NOMO-1 (cell line): ENCODE measurements around the gene DLG2.

Experiments used
- DNase-seq, 2 experiments: peaks; one replicate each; lab custom pipeline; 2025; ENCODE audit not compliant: unreplicated experiment in 2 of 2; lab: John Stamatoyannopoulos, UW

The DLG2 gene

DNA sequence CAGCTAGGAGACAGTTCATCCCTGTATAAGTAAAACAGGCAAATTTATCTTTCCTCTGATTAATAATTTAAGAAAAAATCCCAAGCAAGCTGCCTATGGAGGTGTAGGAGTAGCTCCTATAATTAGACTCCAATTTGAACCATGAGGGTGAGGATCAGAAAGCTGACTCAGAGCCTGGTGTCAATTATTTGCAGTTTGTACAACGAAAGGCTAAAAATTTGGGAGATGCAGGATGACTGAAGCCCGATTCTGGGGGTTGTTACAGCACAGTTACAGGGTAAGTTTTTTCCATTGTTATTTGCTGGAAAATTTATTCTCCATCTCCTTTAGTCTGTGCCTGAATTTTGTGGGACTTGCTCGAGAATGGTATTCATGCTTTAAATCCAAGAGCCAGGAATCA is 1981.6 kb downstream of the DLG2 start:
- DNase-seq: no peak

DNA sequence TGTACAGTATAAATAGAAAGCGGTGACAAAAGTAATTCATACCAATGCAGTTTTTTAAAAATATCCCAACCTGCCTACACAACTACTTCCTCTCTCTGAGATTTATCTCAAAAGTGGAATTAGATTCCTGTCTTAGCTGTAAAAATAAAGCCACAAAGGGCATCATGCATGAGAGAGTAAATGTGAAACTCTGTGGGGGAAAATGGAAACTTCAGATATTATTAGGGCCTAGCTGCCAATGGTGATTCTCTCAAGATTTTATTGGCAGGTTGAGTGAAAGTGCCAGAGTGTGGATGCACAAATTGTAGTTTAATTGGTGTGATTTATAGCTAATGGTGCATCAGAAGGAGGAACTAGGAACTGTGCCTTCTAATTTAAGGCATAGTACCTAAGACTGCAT is 1984.0 kb downstream of the DLG2 start:
- peak in 1 of 2 experiments; percentile 1 for DNase-seq

DNA sequence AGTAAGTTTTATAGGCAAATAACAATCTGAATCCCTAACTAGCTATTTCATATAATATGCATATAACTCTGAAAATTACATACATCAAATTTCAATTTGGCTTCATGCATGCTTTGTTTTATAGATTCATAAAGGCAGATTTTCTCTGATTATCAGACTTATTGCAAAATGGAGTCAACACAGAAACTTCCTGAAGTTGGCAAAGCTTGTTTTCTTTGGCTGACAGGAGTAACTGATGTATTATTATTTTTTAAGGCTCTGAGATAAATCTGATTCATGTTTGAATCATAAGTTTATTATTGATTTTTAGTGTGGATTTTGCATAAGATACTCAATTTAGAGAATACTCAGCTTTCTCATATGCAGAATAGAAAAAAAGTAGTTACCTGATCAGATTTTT is 1984.6 kb downstream of the DLG2 start:
- DNase-seq: no peak

DNA sequence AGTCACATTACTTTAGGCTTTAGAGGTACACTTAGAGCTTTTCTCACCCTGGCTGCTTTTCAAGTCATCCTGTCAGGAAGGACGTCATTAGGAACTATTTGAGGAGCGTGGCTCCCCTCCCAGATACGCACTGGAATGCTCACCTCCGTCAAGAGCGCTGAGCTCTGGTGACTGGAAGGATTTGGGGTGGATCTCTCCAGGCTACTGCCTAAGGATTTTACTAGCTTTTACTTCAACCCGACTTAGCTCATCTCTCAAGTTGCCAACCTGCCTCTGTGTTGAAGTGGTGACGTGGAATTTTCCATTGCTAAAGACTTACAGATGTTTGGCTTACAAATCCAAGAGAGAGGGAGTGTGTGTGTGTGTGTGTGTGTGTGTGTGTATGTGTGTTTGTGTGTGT is 1985.6 kb downstream of the DLG2 start:
- no peak for DNase-seq

DNA sequence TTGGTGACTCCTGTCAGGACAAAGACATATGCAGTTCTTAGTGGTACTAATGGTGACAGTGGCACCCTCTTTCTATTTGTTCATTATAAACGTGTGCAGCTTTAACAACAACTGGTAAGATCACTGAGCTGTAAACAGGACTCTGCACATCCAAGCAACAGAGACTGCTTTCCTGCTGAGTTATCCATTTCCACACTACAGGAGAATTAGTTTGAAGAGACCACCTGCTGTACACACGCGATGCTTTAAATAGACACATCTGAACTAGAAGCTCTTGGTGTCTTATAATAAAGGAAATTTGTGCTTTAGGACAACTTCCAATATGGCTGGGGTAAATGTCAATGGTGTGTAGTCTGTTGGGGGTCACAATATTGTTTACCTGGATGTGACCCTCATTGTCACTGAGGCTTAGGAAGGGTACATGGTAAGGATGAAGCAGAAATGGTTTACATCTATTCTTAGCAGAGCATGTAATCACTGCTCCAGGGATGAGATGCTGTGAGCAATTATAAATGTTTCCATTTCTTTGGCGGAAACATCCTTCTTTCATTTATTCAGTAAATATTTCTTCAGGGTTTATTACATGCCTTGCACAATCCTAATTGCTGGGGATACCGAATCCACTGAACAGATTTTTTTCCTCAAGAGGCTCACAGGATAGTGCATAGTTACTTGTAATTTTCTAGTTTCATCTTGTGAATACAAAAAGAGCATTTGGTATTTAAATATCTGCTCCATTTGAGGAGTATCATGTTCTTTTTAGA is 1987.0 kb downstream of the DLG2 start:
- DNase-seq: no peak

DNA sequence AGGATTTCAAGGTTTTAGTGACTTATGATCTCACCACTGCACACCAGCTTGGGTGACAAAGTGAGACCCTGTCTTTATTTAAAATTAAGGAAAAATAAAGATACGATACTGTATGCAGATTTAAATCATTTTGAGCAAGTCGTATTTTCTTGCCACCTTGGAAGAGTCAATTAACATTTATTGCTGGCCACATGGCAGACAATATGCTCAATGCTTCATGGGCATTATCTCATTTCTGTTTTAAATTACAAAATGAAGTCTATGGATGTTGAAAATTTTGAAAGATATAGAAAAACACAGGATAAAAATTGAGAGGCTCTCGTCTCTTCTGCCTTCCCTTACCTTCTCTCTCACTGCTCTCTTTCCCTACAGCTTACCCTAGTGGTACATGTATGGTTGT is 1992.0 kb downstream of the DLG2 start:
- DNase-seq: no peak

DNA sequence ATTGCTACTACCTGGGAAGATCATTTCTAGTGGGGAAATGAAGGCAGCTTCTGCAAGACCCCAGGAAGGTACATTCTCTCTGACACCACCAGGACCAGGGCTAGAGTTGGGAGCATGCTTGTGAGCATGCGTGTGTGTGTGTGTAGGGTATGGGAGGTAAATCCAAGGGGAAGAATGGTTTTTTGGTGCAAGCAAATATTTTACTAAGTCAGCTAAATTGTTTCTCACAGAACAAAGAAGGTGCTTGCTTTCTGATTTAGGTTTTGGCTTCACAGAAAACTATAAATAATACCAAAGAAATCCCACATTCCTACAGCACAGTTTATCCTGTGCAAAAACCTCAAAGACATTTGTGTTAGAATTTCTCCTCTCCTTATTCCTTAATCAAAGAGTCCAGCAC is 1996.9 kb downstream of the DLG2 start:
- DNase-seq: no peak

DNA sequence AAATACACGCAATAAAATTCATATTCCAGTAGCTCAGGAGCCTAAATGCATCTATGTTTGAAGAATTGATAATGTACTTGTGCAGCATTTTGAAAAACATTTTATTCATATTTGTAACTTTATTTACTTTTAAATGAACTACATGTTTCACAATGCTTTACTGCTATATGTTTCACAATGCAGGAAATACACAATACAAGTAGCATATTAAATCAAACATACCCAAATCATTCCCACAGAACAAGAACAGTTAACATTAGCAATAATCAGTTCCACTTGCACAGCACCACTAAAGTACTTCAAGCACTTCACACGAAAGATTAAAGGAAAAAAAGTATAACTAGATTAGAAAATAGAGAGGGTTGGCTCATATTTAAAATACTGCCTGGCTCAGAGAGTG is 1997.4 kb downstream of the DLG2 start:
- no peak for DNase-seq

DNA sequence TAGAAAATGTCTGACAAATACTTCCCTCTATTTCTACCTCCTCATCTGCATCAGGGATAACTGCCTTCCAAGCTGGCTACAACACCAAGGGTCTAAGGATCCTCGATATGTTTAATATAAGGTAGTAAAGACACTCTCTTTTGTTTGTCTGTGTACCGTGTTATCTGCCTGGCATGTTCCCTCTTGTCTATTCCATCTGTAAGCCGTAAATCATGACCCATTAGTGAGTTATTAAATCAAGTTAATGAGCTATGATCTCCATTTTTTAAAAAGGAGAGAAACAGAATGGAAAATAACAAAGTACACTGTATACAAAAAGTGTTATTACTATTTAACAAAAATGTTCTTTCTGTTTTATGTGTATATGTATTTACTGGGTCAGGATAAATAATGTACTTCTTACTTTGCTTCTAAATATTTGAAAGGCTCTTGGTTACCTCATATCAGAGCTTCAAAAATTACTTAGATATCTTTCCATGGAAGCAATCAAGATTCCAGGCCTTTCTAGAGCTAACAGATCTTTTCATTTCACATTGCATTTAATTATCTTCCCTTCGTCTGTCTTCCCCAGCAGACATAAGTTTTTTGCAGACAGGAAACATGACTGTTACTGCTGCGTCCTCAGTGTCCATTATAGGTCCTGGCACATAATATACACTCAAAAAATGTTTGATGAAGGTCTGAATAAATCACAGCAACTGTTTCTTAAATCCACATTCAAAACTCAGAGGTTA is 1998.4 kb downstream of the DLG2 start:
- no peak for DNase-seq

DNA sequence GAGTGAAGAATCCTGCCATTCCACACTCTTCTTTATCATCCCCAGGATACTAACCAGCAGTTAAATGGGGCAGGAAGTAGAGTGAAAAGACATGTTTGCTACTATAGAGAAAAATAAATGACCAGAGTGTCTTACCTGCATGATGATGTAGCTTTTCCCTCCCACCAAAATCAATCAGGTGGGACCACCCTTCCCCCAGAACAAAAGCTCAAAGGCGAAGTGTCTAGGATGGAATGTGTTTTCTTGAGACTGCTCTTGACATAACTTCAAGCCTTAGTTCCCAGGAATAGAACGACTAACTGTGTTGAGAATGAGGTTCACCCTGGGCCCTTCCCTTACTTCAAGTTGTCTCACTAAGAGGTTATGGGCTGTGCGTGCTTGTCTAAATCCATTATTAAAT is 2001.8 kb downstream of the DLG2 start:
- DNase-seq: no peak

DNA sequence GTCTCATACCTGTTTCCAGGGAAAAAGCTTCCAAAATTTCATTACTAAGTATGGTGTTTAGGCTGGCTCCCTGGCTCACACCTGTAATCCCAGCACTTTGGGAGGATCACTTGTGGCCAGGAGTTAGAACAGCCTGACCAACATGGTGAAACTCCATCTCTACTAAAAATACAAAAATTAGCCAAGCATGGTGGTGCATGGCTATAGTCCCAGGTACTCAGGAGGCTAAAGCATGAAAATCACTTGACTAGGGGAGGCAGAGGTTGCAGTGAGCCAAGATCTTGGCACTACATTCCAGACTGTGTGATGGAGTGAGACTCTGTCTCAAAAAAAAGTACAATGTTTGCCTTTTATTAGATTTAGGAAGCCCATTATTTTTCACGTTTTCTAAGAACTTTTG is 2009.5 kb downstream of the DLG2 start:
- no peak for DNase-seq

DNA sequence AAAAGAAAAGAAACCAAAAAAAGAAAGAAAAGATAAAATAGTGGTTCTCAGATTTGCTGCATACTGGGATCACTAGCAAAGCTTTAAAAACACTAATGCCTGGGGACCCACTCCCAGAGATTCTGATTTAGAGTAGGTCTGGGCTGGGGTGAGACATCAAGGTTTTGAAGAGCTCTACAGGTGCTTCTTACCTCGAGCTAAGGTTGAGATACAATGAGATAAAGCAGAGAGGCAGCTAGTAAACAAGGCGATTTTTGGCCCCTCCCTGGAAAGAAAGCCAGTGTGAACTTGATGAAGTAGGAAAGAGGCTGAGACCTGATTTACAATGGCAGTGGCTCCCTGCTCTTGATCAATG is 2013.4 kb downstream of the DLG2 start:
- no peak for DNase-seq

DNA sequence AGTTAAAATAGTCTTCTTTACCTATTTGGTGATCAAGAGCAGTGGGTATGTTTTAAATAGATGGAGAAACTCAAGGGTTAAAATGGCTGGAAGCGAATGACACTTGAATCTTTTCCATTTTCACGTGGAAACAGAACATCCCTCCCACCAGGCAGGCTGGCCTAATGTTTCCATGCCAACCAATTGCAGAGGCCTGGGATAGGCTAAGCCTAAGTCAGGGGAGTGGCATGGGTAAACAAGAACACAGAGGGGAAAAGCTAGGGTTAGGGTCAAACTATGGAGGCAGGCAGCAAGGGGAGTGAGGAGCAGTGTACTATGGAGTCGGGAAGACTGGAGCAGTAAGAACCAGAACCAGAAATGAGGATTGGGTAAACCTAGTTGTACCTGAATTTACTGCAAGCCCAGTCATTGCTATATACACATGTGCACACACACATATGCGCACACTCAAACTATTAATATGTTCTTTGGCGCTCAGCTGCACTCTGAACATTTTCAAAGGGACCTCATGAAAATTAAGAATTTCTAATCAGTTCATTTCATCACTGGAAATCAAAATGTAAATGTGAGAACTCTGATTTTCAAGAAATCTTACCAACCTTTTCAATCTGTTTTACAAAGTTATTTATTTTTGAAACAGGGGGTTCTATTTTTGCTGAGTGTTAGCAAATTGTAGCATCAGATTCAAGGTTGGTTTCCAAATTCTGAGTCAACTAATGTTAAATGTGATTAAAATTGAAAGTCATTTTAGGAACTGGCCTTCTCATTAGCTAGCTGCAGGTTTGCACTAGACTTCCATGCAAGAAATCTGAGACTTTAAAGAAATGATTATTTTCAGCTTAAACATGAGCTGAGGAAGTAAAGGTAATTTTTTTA is 2014.0 kb downstream of the DLG2 start:
- no peak for DNase-seq

DNA sequence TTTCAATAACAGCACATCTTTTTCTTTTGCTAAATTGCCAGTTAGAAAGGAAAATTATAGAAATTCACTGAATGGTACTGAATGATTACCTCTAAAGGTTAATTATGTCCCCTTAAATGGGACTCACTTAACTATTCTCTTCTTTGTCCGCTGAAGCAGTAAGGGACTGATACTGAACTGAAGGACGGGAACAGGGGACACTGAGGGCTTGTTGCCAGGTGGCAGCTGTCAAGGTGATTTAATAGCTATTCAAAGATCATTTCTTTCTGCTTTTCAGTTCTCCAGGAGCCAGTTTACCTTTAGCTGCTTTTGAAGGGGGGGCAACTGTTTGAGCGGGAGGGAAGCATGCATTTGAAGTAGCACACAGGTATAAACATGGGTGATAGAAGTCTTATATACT is 2015.5 kb downstream of the DLG2 start:
- no peak for DNase-seq

DNA sequence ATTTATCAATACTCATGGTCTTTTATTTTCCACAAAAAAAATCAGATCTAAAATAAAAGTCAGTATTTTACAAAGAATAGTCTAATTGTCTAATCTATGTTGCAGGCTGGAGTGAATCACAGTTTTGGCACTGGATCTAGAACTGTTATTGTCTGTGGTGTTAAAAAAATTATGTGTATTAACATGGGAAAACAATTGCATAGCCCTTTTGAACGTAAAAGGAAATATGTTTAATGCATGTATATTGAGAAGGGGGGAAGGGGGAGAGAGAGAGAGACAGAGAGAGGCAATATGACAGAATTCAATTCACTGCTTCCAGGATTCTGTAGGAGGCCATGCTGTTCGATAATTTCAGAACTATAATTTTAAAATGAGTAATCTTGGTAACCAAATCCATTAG is 2016.1 kb downstream of the DLG2 start:
- DNase-seq: no peak

DNA sequence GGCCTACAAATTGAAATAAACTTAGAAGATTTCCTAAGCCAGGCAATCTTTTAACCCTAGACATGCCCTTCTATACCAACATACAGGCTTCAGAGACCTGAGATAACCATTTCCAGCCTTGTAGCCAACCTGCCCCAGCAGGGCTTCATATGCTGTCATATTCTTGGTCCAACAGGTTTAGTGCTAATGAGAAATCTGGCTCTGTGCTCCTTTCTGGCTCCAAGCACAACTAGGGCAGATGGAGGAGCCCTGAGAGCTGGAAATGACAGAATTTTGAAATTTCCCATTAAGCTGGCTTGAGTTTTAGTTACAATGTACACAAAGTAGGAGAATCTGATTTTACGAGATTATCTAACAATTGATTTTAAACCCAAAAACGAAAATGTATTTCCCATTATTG is 2018.0 kb downstream of the DLG2 start:
- no peak for DNase-seq

DNA sequence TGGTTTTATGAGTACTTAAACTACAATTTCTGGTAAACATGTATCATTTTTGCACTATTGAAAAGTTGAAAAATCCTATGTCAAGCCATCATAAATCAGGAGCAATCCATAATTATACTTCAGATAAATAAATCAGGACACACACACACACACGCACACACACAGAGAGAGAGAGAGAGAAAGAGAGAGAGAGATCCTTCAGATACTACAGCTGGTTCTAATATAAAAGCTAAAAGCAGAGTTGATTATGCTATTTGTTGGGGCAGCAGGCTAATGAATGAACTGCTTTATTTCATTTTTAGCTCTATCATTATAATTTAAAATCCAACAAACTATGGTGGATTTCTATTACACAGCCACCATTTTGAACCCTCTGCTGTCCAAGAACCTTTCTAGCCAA is 2018.6 kb downstream of the DLG2 start:
- no peak for DNase-seq

DNA sequence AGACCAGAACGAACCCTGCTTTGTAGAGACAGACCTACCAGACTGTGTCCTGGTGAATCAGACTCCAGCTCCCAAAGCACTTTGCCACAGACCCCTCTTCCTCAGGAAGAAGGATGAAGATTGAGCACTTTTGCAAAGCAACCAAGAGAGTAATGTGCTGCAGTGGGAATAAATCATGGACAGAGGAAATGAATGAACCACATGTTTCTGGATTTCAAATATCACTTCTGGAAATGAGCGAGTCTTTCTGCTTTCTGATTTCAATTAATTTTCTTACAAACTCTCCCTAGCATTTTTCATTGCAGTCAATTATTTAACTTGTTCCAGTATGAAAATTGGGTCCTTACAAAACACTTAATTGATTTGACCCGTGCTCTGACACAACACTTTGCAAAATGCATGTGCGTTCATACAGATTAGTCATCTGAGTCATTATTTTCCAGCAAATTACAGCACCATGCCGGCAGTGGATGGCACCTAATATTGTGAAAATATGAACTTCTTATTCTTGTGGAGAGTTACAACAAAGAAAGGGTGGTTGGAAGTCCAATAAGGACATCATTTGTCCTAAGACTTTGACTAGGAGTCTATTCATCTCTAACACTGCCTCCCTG is 2025.1 kb downstream of the DLG2 start:
- DNase-seq: peak in 1 of 2 experiments; percentile 6

DNA sequence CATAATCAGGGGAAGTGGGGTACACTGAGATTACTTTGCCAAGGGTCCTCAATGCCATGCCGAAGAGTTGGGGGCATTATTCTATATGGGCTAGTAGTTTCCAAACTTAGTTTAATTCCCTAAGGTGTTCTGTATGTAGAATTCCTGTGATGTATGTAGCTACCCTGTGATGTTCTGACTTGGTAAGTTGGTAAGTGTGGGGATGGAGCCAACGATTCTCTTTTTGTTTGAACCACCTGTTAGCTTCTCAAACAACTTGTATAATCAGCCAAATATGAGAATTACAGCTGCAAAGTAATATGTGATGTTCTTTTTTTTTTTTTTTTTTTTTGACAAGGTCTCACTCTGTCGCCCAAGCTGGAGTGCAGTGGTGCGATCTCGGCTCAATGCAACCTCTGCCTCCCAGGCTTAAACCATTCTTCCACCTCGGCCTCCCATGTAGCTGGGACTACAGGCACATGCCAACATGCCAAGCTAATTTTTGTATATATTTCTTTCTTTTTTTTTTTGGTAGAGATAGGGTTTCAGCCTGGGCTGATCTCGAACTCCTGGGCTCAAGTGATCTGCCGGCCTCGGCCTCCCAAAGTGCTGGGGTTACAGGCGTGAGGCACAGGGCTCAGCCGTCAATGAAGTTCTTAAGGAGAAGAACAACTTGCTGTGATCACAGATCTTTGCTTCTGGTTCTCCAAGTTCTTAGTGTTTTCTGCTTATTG is 2025.8 kb downstream of the DLG2 start:
- DNase-seq: no peak

DNA sequence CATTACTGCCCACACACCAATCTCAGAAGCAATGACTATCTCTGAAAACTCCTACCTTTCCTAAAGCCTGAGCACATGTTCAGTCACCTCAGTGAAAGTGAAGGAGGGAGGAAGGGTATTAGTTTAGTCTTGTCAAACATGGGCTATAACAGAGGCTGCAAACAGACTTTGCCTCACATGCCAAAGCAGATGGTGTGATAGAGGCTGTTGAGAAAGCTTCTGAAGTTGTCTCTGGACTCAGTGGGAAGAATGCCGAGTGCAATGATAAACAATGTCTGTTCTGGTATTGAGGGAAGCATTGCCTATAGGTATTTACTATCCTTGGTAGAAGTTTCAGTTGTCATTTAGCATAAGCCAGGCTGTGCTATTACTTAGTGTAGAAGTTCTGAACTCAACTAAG is 2026.5 kb downstream of the DLG2 start:
- no peak for DNase-seq

DNA sequence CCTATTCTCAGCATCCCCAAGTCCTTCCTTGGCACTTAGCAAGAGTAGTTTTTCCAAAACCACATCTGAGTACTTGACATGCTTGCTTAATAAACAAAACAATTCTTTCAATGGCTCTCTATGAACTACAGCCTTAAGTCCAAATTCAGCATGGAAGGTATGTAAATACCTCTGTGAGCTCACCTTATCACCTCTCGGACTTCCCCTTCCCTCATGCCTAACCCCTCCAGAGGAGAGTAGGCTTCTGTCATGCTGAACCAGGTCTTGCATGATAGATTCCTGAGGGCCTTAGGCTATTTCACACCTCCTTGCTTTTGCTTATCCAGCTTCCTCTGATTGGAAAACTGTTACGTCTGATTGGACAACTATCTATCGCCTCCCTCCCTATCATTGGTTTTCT is 2028.1 kb downstream of the DLG2 start:
- DNase-seq: no peak
